ENCODE measurements around the gene OR1L6. TPM values are rescaled to one million over a fixed set of nuclear protein-coding genes. Genes with fewer than 3 reads are reported as not detected.

Gene OR1L6
- total and polyA plus RNA-seq, 12 donors = not detected

DNA sequence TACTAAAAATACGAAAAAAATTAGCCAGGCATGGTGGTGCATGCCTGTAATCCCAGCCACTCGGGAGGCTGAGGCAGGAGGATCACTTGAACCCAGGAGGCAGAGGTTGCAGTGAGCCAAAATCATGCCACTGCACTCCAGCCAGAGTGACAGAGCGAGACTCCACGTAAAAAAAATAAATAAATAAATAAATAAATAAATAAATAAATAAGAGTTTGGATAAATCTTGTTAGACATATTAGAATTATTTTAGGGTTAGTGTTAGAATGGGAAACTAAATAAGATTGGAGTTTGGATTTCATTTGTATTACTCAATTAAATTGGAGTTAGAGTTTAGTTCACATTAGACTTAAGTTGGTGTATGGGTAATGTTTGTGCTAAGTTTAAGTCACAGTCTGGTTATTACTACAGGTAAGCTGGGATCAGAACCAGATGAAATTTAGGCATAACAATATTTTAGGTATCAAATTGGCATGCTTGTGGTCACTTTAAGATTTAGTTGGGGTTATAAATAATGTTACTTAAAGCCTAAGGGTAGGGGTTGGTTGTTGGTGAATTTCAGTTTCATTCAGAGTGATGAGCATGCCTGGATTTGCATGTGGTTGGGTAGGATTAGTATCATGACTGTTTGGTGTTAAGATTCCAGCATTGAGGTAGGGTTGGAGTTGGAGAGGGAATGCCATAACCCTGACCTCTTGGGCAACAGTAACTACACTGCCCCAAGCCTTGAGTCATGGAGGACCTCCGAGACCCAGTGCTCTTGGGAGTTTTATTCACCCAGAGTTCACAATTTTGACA is 50.0 kb downstream of the OR1L6 start:
- H3K4me1 ChIP-seq = no peaks in the 10 kb centered on the region
- intact Hi-C loops (cut with DNase I) = loop anchor here in 1 of 10 donors (10.0 kb wide), 1 partner anchor 307 kb away; no protein-coding TSS in a partner anchor
- DNase-seq (no peak), ATAC-seq (no peak)
- no peaks in the 10 kb centered on the region for H3K27me3 ChIP-seq
- H3K27ac ChIP-seq = no peak overlapping the region
- no peaks in the 10 kb centered on the region for H3K36me3 ChIP-seq
- TF ChIP-seq, protein P1, sequence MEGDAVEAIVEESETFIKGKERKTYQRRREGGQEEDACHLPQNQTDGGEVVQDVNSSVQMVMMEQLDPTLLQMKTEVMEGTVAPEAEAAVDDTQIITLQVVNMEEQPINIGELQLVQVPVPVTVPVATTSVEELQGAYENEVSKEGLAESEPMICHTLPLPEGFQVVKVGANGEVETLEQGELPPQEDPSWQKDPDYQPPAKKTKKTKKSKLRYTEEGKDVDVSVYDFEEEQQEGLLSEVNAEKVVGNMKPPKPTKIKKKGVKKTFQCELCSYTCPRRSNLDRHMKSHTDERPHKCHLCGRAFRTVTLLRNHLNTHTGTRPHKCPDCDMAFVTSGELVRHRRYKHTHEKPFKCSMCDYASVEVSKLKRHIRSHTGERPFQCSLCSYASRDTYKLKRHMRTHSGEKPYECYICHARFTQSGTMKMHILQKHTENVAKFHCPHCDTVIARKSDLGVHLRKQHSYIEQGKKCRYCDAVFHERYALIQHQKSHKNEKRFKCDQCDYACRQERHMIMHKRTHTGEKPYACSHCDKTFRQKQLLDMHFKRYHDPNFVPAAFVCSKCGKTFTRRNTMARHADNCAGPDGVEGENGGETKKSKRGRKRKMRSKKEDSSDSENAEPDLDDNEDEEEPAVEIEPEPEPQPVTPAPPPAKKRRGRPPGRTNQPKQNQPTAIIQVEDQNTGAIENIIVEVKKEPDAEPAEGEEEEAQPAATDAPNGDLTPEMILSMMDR (IDR thresholded peaks at IDR 0.05) = no peak
- WGBS, 2 donors = 83 to 85% methylated on average over 5 of the region's 5 CpGs
- no peak overlapping the region for H3K4me3 ChIP-seq
- peaks cover 0 to 9% (median 0%) of the 10 kb centered on the region in 11 donors for H3K9me3 ChIP-seq

DNA sequence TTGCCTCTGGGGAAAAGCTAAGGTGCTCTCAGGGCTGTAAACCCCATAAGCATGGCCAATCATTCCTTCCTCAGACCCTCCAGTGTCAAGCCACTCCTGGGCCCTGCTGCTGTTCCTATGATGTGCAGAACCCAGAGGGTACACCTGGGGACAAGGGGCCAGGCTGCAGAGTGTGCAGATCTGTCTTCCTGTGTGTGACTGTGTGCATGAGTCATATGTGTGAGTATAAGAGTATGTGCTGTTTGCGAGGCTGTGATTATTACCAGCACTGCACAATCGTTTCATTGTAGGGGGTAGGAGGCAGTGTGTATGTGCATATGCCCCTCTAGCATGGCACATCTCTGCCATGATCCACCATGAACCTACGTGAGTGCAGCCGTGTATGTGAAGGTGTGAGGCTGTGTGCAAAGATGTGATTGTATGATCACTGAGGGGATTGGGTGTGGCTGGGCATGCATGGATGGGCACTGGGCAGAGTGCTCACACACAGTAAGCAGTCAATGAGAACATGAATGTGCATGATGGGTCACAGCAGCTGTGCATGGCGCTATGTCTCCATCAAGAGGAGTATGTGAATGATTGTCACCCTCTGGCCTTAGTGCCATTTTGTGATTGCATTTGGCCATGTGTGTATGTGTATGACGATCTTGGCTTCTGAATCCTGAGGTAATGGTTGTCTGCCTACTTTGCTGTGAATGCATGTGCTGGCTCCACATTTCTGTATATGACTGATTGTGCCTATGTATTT is 55.4 kb downstream of the OR1L6 start:
- Histone ChIP-seq H3K4me1 (no peaks in the 10 kb centered on the region), H3K27ac (no peak overlapping the region), H3K36me3 (no peaks in the 10 kb centered on the region), H3K9me3 (peaks cover 0 to 9% (median 0%) of the 10 kb centered on the region in 11 donors), H3K4me3 (no peak overlapping the region), H3K27me3 (no peaks in the 10 kb centered on the region)
- ATAC-seq (no peak), DNase-seq (no peak)
- TF ChIP-seq, protein P1 (IDR thresholded peaks at IDR 0.05) = no peak
- intact Hi-C loops (cut with DNase I) = loop anchor here in 1 of 10 donors (10.0 kb wide), 1 partner anchor 313 kb away; no protein-coding TSS in a partner anchor
- WGBS, 2 donors = 79 to 81% methylated on average over 6 of the region's 6 CpGs

Other genes with a start within 250 kb of the OR1L6 start
- under 1 TPM in 1 of 10 donors, not detected in 9; 0.30 TPM for gene OR1J2, start 231.5 kb upstream of the OR1L6 start, total RNA-seq
- not detected for gene OR1J2, start 231.5 kb upstream of the OR1L6 start, polyA plus RNA-seq
- gene OR1J4, start 223.2 kb upstream of the OR1L6 start, total RNA-seq = not detected
- gene OR1J4, start 223.2 kb upstream of the OR1L6 start, polyA plus RNA-seq = not detected
- gene OR1N1, start 215.0 kb upstream of the OR1L6 start, total RNA-seq = not detected
- not detected for gene OR1N1, start 215.0 kb upstream of the OR1L6 start, polyA plus RNA-seq
- not detected for gene OR1N2, start 189.2 kb upstream of the OR1L6 start, total RNA-seq
- gene OR1N2, start 189.2 kb upstream of the OR1L6 start, polyA plus RNA-seq = not detected
- under 1 TPM in 1 of 10 donors, not detected in 9; 0.45 TPM for gene OR1L8, start 158.9 kb upstream of the OR1L6 start, total RNA-seq
- gene OR1L8, start 158.9 kb upstream of the OR1L6 start, polyA plus RNA-seq = under 1 TPM in 1 of 2 donors, not detected in 1; 0.04 TPM
- gene OR1Q1, start 127.6 kb upstream of the OR1L6 start, total RNA-seq = not detected
- gene OR1Q1, start 127.6 kb upstream of the OR1L6 start, polyA plus RNA-seq = not detected
- gene OR1B1, start 84.7 kb upstream of the OR1L6 start, total RNA-seq = not detected
- gene OR1B1, start 84.7 kb upstream of the OR1L6 start, polyA plus RNA-seq = not detected
- not detected for gene OR1L1, start 80.6 kb upstream of the OR1L6 start, total RNA-seq
- gene OR1L1, start 80.6 kb upstream of the OR1L6 start, polyA plus RNA-seq = not detected
- not detected for gene OR1L3, start 67.2 kb upstream of the OR1L6 start, total RNA-seq
- not detected for gene OR1L3, start 67.2 kb upstream of the OR1L6 start, polyA plus RNA-seq
- gene OR1L4, start 18.3 kb upstream of the OR1L6 start, total RNA-seq = not detected
- not detected for gene OR1L4, start 18.3 kb upstream of the OR1L6 start, polyA plus RNA-seq
- not detected for gene OR5C1, start 46.6 kb downstream of the OR1L6 start, total RNA-seq
- gene OR5C1, start 46.6 kb downstream of the OR1L6 start, polyA plus RNA-seq = not detected
- gene OR1K1, start 57.8 kb downstream of the OR1L6 start, total RNA-seq = not detected
- not detected for gene OR1K1, start 57.8 kb downstream of the OR1L6 start, polyA plus RNA-seq
- 1 to 10 TPM; 6.7 to 9.5 (median 8.0) TPM for gene PDCL, start 86.3 kb downstream of the OR1L6 start, total RNA-seq
- 1 to 10 TPM; 3.6 to 5.4 TPM for gene PDCL, start 86.3 kb downstream of the OR1L6 start, polyA plus RNA-seq
- gene RC3H2, start 163.1 kb downstream of the OR1L6 start, total RNA-seq = 10 to 100 TPM; 35.6 to 52.2 (median 43.5) TPM
- gene RC3H2, start 163.1 kb downstream of the OR1L6 start, polyA plus RNA-seq = 10 to 100 TPM in 1 of 2 donors, 1 to 10 TPM in 1; 7.1 to 13.0 TPM
- gene ZBTB6, start 171.0 kb downstream of the OR1L6 start, total RNA-seq = 1 to 10 TPM; 4.3 to 7.0 (median 6.0) TPM
- gene ZBTB6, start 171.0 kb downstream of the OR1L6 start, polyA plus RNA-seq = 1 to 10 TPM; 2.2 to 2.3 TPM
- gene ZBTB26, start 189.2 kb downstream of the OR1L6 start, total RNA-seq = 1 to 10 TPM; 3.0 to 5.5 (median 4.5) TPM
- gene ZBTB26, start 189.2 kb downstream of the OR1L6 start, polyA plus RNA-seq = 1 to 10 TPM; 2.0 to 2.2 TPM
- 10 to 100 TPM; 36.9 to 62.3 (median 48.7) TPM for gene RABGAP1, start 198.7 kb downstream of the OR1L6 start, total RNA-seq
- gene RABGAP1, start 198.7 kb downstream of the OR1L6 start, polyA plus RNA-seq = 10 to 100 TPM in 1 of 2 donors, 1 to 10 TPM in 1; 9.3 to 11.6 TPM